Measurements from ENCODE around the gene ZNF219.

ZNF219 gene

GRCh38 chr14:21070083-21070609 is 28.3 kb downstream of the ZNF219 start, which contains the start of gene ARHGEF40:
ARHGEF40 (plus strand) TSS chr14:21070304; CDS start chr14:21070397, 93 bp downstream.
- peak in 47 of 56 donors; percentile 35 to 80 (median 68) for DNase-seq

GRCh38 chr14:21069388-21070082 is 28.9 kb downstream of the ZNF219 start:
- DNase-seq: peak in 49 of 56 donors; percentile 30 to 81 (median 64)

- peak in 38 of 56 donors; percentile 9 to 71 (median 42) for DNase-seq
These were observed 29.7 kb downstream of the ZNF219 start for GRCh38 chr14:21068521-21069387.

- DNase-seq: no peak
These were observed 31.5 kb downstream of the ZNF219 start for GRCh38 chr14:21066882-21067502.

GRCh38 chr14:21063479-21063878 is 35.0 kb downstream of the ZNF219 start:
- no peak for DNase-seq

GRCh38 chr14:21061347-21061668 is 37.1 kb downstream of the ZNF219 start:
- DNase-seq: no peak

GRCh38 chr14:21060614-21061346 is 37.7 kb downstream of the ZNF219 start:
- no peak for DNase-seq

GRCh38 chr14:21059842-21060613 is 38.4 kb downstream of the ZNF219 start:
- peak in 11 of 56 donors; percentile 6 to 41 (median 22) for DNase-seq

GRCh38 chr14:21058903-21059302 is 39.6 kb downstream of the ZNF219 start:
- DNase-seq: no peak

GRCh38 chr14:21057803-21058675 is 40.4 kb downstream of the ZNF219 start, which contains the start of gene RNASE8:
RNASE8 (plus strand) TSS chr14:21057822; CDS start chr14:21057893, 71 bp downstream.
- no peak for DNase-seq

- DNase-seq: no peak
These were observed 41.8 kb downstream of the ZNF219 start for GRCh38 chr14:21056520-21057163.

- DNase-seq: no peak
These were observed 42.9 kb downstream of the ZNF219 start for GRCh38 chr14:21055432-21056117.

GRCh38 chr14:21054768-21055145 is 43.7 kb downstream of the ZNF219 start:
- no peak for DNase-seq

GRCh38 chr14:21054123-21054767 is 44.2 kb downstream of the ZNF219 start:
- no peak for DNase-seq

GRCh38 chr14:21053184-21054122 is 45.0 kb downstream of the ZNF219 start:
- DNase-seq: no peak

- DNase-seq: no peak
These were observed 47.9 kb downstream of the ZNF219 start for GRCh38 chr14:21050597-21050996.

All from amygdala (tissue), 56 donors.